ENCODE measurements around the gene SNCB. TPM values are rescaled to one million over a fixed set of nuclear protein-coding genes. Genes with fewer than 3 reads are reported as not detected.
A peak's percentile ranks its signal among the peaks of the same experiment; 100 is the strongest.

Gene SNCB
- total and polyA plus RNA-seq, 2 of the 8 experiments (the other 6 are each of a cell fraction or from before 2014, with no cell fraction given): 4.2 to 5.9 TPM

DNA sequence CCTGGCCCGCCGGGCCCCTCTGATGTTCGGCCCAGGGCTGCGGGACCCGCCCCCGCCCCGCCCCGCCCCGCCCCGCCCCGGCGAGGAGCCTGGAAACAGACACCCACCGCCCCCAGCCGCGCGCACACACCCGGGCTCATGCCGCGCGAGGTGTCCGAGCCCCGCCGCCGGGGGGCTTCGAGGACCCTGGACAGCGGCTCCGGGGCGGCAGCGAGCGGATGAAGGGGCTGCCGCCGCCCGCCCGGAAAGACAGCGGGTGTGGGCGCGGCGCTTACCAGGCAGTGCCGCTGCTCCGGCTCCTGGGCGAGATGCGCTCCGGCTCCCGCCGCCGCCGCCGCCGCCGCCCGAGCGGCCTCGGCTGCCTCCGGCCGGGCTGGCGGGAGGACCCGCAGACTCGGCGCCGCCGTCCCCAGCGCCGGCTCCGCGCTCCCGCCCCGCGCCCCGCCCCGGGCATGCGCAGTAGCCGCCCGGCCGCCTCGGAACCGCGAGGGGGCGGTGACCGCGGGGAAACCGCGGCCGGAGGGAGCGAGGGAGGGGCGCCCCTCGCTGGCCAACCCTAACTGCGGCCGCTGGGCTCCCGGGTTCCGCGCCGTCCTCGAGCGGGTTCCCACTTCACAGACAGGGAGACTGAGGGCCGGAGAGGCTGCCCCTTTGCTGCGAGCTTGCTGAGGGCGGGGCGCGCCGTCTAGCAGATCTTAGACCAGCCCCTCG is 20.5 kb downstream of the SNCB start, which contains the start of gene GPRIN1 (continued):
- TF ChIP-seq JUND (IDR thresholded peaks at IDR 0.05; ENCODE audit: low read length) (no peak), TBP (IDR thresholded peaks at IDR 0.05; ENCODE audit: low read depth, low read length) (no peak), RNF2 (IDR thresholded peaks at IDR 0.05; ENCODE audit: borderline replicate concordance, low read depth, low read length, missing control alignments, poor library complexity, severe bottlenecking) (no peak), SIX5 (IDR thresholded peaks at IDR 0.05; ENCODE audit: low read depth, low read length) (no peak), KDM4A (IDR thresholded peaks at IDR 0.05; ENCODE audit: low read depth, low read length, severe bottlenecking) (peak; percentile 49), HDAC2 (IDR thresholded peaks at IDR 0.05; ENCODE audit: borderline replicate concordance in 1 of 2, low read depth in 2 of 2, low read length in 2 of 2) (peak; percentile 19 to 63; a peak in 1 of 4 replicates), CHD2 (IDR thresholded peaks at IDR 0.05; ENCODE audit: low read length) (no peak), TEAD4 (IDR thresholded peaks at IDR 0.05; ENCODE audit: low read depth, low read length) (no peak), POLR2AphosphoS5 (IDR thresholded peaks at IDR 0.05; ENCODE audit: low read depth, low read length) (no peak)
- TF ChIP-seq, protein P1, sequence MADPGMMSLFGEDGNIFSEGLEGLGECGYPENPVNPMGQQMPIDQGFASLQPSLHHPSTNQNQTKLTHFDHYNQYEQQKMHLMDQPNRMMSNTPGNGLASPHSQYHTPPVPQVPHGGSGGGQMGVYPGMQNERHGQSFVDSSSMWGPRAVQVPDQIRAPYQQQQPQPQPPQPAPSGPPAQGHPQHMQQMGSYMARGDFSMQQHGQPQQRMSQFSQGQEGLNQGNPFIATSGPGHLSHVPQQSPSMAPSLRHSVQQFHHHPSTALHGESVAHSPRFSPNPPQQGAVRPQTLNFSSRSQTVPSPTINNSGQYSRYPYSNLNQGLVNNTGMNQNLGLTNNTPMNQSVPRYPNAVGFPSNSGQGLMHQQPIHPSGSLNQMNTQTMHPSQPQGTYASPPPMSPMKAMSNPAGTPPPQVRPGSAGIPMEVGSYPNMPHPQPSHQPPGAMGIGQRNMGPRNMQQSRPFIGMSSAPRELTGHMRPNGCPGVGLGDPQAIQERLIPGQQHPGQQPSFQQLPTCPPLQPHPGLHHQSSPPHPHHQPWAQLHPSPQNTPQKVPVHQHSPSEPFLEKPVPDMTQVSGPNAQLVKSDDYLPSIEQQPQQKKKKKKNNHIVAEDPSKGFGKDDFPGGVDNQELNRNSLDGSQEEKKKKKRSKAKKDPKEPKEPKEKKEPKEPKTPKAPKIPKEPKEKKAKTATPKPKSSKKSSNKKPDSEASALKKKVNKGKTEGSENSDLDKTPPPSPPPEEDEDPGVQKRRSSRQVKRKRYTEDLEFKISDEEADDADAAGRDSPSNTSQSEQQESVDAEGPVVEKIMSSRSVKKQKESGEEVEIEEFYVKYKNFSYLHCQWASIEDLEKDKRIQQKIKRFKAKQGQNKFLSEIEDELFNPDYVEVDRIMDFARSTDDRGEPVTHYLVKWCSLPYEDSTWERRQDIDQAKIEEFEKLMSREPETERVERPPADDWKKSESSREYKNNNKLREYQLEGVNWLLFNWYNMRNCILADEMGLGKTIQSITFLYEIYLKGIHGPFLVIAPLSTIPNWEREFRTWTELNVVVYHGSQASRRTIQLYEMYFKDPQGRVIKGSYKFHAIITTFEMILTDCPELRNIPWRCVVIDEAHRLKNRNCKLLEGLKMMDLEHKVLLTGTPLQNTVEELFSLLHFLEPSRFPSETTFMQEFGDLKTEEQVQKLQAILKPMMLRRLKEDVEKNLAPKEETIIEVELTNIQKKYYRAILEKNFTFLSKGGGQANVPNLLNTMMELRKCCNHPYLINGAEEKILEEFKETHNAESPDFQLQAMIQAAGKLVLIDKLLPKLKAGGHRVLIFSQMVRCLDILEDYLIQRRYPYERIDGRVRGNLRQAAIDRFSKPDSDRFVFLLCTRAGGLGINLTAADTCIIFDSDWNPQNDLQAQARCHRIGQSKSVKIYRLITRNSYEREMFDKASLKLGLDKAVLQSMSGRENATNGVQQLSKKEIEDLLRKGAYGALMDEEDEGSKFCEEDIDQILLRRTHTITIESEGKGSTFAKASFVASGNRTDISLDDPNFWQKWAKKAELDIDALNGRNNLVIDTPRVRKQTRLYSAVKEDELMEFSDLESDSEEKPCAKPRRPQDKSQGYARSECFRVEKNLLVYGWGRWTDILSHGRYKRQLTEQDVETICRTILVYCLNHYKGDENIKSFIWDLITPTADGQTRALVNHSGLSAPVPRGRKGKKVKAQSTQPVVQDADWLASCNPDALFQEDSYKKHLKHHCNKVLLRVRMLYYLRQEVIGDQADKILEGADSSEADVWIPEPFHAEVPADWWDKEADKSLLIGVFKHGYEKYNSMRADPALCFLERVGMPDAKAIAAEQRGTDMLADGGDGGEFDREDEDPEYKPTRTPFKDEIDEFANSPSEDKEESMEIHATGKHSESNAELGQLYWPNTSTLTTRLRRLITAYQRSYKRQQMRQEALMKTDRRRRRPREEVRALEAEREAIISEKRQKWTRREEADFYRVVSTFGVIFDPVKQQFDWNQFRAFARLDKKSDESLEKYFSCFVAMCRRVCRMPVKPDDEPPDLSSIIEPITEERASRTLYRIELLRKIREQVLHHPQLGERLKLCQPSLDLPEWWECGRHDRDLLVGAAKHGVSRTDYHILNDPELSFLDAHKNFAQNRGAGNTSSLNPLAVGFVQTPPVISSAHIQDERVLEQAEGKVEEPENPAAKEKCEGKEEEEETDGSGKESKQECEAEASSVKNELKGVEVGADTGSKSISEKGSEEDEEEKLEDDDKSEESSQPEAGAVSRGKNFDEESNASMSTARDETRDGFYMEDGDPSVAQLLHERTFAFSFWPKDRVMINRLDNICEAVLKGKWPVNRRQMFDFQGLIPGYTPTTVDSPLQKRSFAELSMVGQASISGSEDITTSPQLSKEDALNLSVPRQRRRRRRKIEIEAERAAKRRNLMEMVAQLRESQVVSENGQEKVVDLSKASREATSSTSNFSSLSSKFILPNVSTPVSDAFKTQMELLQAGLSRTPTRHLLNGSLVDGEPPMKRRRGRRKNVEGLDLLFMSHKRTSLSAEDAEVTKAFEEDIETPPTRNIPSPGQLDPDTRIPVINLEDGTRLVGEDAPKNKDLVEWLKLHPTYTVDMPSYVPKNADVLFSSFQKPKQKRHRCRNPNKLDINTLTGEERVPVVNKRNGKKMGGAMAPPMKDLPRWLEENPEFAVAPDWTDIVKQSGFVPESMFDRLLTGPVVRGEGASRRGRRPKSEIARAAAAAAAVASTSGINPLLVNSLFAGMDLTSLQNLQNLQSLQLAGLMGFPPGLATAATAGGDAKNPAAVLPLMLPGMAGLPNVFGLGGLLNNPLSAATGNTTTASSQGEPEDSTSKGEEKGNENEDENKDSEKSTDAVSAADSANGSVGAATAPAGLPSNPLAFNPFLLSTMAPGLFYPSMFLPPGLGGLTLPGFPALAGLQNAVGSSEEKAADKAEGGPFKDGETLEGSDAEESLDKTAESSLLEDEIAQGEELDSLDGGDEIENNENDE (IDR thresholded peaks at IDR 0.05; ENCODE audit: insufficient replicate concordance, low read length): no peak
